Stimulated activated CD8-positive, alpha-beta memory T cell treated with anti-CD3 and anti-CD28 coated beads, Interleukin-4, amount 100 ng/mL, for 1 hour (primary cell): ENCODE data around the gene EIF4B.
A peak's percentile ranks its signal among the peaks of the same experiment; 100 is the strongest.
"Not testable (repeated sequence)": the region's sequence is repeated elsewhere in the genome, so short reads cannot be mapped to it uniquely, and the experiment has no call there.

Experiments used
- DNase-seq, 2 donors: peaks; one replicate each; pipeline ENCODE4 v3.0.0-alpha.2; 2020; ENCODE audit warnings: low read depth in 2 of 2, low spot score in 1 of 2

Gene EIF4B

DNA sequence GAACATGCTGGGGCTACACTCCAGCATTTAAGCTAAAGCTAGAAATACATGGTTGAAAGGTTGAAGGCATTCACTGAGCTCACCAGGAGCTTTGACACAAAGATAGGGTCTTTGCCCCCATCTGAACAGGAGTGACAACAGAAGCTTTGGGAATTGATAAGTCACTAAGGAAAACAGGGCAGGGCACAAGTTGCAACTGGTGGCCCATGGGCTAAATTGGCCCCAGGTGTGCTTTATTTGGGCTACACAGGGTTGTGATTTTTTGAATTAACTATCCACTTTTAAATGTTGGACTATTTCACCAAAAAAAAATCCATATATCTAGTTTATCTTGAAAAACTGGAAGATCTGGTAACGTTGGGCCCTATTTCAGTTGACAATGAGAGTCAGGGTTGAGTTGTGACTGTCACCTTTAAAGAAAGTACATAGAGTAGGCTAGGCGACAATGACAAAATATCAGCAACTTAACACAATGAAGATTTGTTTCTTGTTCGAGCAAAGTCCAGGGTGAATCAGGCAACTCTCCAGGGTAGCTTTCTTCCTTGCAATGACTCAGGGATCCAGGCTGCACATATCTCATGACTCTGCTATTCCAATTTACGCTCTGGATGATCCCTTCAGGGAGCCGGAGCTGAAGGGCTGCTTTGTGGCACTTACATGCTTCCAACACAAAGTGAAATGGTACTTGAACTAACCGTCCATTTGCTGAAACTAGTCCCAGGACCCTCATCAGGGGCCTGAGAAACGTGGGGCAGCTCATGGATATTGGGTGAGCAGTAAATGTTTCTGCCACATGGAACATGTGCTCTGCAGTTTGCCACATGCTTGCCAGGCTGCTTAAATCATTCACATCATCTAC is 13.3 kb upstream of the EIF4B start:
- DNase-seq = no peak

DNA sequence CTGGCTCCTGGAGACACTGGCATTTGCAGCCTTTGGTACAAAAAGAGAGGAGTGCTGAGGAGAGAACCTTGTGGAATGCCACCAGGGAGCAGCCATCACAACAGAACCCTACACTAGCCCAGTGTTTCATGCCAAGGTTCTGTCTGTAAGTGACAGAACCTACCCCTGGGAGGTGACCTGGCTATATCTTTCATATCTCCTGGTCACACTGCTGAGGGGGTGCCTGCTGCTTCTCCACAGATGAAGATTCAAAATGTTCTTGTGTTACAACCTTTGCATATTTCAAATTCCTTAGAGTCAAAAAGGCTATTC is 12.7 kb upstream of the EIF4B start:
- no peak for DNase-seq

DNA sequence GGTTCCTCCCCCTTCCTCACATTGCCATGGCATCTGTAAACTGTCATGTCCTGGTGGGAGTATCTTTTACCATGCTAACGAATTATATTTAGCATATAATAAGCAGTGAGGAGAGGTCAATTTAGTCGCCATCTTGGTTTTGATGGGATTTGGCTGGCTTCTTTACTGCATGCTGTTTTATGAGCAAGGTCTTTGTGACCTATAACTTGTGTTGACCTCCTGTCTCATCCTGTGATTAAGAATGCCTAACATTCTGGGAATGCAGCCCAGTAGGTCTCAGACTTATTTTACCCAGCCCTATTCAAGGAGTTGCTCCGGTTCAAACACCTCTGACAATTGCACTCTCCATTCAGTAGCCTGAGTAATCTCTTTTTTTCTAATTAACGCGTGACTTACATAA is 2.1 kb upstream of the EIF4B start:
- DNase-seq = no peak

DNA sequence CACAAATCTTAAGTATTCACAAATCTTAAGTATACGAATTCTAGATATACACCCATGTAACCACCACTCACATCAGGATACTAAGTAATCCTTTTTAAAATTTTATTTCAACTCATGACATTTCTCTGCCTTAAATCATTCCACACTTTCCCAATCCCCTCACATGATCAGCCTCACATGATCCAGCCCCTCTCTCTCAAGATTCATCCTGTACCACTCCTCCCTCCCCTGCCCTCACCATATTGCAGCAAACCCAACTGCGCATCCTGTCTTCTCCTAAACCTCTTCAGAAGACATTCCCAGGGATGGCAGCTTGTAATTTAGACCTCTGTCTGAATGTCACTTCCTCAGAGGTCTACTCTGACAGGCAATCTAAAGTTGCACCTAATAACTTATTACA is 1.7 kb upstream of the EIF4B start:
- no peak for DNase-seq

DNA sequence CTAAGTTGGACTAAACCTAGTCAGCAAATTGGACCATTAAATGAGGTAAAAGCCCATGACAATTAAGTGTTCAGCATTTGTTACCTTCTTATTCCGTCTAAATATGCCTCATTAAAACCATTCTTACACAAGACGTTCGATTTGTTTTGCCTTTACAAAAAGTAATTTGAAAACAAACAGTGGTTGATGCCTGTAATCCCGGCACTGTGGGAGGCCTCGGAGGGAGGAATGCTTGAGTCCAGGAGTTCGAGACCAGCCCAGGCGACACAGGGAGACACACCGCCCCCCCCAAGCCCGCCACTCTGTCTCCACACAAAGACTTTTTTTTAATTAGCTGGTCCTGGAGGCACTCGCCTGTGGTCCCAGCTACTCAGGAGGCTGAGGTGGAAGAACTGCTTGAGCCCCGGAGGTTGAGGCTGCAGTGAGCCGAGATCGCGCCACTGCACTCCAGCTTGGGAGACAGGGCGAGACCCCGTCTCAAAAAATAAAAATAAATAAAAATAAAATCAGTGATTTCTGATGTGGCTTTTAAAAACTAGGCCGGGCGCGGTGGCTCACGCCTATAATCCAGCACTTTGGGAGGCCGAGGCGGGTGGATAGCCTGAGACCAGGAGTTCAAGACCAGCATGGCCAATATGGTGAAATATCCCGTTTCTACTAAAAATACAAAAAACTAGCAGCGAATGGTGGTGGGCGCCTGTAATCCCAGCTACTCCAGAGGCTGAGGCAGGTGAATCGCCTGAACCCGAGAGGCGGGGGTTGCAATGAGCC is 856 bp upstream of the EIF4B start:
- DNase-seq = no peak

DNA sequence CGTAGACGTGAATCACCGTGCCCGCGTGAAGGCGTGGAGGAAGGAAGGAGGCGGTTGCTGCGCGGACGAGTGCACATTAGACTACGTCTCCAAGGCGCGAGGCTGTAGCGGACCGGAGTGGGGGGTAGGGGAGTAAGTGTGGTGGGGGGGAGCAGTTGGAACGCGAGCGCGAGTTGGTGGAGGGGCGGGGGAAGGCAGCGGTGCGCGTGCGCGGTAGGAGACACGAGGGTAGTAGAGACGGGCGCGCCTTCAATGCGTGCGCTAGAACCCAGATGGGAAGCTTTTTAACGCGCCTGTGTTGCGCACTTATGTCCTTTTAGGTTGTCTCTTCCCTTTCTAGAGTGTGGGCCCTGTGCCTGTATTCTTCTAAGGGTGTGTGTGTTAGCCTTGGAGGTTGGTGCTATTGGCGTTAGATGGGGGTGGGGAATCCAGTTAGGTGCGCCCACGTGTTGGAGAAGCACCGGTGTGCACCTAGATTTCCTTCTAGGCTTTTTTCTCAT is 604 bp downstream of the EIF4B start:
- peak; percentile 45 to 53 for DNase-seq

DNA sequence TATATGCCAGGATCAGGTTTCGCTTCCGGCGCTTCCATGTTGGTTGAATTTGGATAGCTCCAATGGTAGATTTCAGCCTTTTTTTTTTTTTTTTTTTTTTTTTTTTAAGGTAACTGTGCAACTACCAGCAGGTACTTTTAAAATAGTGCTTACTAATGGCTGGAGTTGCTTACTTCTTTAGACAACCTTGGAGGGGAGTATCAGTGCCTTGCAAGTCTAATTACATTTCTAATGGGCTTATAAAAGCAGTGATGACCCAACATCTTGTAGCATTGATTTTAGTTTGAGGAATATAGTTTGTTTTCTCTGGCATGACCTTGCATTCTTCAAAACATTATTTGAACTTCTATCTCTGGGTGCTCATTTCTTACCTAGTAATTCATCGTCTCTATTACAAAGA is 1.1 kb downstream of the EIF4B start:
- no peak for DNase-seq

DNA sequence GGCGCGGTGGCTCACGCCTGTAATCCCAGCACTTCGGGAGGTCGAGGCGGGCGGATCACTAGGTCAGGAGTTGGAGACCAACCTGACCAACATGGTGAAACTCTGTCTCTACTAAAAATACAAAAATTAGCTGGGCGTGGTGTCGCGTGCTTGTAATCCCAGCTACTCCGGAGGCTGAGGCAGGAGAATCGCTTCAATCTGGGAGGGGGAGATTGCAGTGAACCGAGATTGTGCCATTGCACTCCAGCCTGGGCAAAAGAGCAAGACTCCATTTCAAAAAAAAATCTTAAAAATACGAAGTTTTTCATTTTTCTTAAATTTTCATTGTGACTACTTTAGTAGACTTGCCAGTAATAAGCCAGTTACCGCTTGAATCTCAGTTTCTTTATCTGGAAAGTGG is 2.5 kb downstream of the EIF4B start:
- not testable (repeated sequence) for DNase-seq

DNA sequence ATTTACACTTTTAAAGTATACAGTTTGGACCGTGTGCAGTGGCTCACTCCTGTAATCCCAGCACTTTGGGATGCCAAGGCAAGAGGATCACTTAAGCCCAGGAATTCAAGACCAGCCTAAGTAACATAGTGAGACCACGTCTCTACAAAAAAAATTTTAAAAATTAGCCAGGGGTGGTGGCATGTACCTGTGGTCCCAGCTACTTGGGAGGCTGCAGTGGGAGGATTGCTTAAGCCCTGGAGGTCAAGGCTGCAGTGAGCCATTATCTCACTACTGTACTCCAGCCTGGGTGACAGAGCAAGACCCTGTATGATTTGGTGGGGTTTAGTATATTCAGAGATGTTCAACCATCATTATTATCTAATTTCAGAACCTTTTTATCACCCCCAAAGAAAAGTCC is 4.7 kb downstream of the EIF4B start:
- no peak for DNase-seq

DNA sequence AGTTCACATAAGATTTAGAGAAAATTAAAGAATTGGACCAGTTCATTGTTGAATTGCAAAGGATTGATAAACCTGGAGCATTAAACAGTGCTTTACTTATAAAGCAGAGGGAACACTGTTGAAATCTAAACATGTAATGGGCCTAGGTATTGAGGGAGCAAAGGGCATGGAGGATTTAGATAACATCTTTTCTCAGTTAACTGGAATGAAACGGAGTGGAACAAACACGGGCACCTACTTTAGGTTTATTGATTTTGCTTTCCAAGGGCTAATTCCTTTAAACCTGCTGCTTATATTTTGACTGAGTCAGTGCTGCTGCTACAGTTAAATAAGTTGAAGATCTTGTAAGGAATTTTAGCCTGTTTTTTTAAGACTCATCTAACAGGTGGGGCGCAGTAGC is 5.6 kb downstream of the EIF4B start:
- no peak for DNase-seq

DNA sequence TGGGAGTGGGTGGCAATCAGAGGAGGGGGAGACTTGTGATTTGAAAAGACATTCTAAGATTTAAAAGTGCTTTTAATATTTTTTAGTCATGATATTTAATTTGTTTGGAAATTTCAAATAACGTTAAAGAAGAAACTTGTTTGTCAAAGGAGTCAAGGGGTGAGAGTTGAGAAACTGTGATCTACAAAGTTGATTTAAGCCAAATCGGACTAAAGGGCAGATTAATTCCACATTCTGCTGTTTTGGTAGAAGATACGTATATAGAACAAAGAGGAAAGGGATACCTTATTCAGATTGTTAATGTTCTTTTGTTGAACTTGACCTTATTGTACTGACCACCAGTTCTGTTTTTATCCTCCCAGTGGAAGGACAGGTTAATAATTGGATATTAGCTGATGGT is 6.7 kb downstream of the EIF4B start:
- no peak for DNase-seq

DNA sequence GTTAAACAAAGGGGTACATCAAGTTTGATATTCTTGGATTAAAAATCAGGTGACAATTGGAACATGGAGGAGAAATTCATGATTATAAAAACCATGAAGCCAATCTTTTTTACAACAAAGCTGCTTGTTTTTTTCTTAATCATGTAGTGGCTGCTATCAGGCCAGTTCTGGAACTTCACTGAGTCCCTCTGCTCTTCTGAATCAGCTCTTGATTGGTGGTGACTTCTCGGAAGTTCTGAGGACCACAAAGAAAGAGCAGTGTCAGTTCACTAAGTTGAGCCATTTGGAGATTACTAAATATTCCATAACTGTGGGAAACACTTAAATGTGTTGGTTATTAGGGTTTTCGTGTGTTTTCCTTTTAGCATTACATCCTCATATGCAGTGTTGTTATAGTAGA is 8.5 kb downstream of the EIF4B start:
- DNase-seq = no peak

DNA sequence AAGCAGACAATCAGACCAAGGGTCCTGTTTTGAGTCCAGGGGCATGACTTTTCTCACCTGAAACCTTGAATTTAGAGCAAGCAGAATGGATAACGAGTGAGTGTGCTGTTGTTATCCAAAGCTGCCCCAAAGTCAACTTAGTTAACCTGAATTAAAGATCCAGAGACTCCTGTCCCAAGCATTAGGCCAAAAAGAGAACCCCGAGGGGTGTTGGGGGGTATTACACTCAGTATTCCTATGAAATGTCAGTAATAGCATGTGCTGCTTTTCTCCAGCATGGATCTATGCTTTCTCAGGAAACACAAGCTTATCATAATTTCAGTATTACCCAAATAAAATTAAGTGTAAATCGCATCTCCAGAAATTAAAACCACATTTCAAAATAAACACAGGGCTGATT is 19.0 kb downstream of the EIF4B start:
- DNase-seq = no peak

DNA sequence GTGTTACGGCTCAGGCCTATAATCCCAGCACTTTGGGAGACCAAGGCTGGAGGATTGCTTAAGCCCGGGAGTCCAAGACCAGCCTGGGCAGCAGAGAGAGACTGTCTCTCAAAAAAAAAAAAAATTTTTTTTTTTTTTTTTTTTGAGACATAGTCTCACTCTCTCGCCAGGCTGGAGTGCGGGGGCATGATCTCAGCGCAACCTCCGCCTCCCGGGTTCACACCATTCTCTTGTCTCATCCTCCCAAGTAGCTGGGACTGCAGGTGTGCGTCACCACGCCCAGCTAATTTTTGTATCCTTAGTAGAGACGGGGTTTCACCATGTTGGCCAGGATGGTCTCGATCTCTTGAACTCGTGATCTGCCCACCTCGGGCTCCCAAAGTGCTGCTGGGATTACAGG is 20.8 kb downstream of the EIF4B start:
- not testable (repeated sequence) for DNase-seq

DNA sequence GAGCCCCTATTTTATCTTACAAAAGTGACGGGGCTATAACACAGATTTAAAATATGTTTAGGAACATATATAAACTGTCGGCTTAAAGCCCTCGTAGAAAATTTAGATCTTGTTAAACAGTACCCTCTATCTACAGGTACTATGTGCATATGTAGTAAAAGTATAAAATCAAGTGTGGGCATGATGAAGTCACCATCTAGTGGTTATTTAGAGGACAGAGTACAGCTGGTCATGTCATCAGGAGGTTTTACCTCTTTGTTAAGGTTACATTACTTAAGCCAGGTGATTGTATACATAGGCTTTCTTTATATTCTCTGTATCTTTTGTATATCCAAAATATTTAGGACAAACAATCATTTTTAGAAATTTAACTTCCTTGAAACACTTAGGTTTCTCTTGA is 25.4 kb downstream of the EIF4B start:
- DNase-seq = no peak

DNA sequence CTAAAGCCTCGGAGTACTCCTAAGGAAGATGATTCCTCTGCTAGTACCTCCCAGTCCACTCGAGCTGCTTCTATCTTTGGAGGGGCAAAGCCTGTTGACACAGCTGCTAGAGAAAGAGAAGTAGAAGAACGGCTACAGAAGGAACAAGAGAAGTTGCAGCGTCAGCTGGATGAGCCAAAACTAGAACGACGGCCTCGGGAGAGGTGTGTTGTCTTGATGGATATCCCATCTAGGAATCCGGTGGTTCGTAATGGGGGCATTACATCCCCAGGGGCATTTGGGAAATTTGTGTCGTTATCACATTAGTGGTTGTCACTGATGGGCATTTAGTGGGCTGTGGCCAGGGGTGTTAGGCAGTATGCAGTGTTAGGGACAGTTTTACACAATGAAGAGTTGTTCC is 27.6 kb downstream of the EIF4B start:
- not testable (repeated sequence) for DNase-seq

DNA sequence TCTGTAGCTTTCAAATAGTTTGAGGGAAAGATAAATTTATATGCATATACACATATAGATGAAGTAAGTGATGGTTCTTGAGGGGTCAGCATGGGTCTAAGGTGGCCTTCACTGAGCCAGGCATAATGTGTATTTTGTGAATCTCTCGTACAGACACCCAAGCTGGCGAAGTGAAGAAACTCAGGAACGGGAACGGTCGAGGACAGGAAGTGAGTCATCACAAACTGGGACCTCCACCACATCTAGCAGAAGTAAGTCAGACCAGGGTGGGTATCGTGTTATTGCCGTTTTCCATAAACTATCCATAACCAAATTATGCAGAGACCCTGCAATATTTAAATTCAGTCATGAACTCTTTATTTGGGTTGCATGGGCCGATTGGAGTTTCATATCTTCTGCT is 28.2 kb downstream of the EIF4B start:
- DNase-seq = no peak

DNA sequence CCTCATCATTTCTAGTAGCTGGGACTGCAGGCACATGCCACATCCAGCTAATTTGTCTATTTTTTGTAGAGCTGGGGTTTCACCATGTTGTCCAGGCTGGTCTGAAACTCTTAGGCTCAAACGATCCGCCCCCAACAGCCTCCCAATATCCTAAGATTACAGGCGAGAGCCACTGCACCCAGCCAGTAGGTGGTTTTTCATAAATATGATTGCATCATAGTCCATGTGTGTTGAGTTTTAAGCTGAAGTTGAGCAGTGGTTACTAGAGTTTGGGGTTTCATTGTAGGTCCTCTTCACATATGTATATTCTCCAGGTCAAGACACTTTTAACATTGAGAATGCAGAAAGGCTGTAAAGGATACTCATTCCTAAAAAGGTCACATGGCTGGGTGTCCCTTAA is 30.5 kb downstream of the EIF4B start:
- no peak for DNase-seq

DNA sequence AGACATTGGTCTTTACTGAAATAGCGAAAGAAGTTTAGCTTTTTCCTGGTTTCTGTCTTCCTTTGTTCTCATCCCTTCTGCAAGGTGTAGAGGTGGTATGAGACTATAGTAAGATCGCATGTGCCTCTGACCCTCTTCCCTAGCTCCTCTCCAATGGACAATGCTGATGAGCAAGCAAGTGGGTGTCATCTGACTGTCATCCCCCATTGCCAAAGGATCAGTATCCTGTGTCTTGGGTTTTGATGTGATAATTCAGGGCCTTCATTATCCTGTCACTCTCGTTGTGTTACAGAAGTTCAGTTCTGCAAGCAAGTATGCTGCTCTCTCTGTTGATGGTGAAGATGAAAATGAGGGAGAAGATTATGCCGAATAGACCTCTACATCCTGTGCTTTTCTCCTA is 33.6 kb downstream of the EIF4B start:
- no peak for DNase-seq

DNA sequence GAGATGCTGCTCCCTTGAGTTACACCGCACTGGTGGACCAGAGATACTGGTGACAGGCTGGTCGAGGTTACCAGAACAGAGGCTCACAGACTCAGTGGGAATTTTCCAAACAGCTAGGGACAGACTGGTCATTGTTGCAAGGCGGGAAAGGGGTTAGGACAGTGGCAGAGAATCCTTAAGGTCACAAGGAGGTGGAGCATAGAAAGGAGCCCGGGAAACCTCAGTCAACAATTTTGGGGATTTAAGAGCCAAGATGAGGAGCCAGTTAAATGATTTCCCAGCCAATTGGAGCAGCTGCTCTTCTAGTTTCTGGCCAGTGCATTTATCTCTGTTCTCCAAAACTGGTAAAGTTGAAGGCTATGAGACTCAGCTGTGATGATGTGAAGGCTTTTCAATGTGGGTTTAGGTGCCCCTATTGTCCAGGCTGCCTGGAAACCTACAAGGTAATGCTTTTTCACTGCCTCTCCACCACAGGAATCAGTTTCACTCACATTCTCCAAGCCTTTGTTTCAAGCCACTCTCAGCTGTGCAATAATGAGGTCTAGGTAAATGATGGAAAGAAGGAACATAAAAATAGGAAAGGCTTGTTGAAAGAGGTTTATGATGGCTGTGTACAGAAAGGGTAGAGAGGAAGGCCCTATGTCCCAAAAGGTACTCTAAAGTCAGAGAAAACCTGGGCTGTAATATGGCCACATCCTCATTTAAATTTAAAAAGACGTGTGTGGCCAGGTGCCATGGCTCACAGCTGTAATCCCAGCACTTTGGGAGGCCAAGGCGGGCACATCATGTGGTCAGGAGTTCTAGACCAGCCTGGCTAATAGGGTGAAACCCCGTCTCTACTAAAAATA is 36.6 kb downstream of the EIF4B start:
- DNase-seq = no peak

DNA sequence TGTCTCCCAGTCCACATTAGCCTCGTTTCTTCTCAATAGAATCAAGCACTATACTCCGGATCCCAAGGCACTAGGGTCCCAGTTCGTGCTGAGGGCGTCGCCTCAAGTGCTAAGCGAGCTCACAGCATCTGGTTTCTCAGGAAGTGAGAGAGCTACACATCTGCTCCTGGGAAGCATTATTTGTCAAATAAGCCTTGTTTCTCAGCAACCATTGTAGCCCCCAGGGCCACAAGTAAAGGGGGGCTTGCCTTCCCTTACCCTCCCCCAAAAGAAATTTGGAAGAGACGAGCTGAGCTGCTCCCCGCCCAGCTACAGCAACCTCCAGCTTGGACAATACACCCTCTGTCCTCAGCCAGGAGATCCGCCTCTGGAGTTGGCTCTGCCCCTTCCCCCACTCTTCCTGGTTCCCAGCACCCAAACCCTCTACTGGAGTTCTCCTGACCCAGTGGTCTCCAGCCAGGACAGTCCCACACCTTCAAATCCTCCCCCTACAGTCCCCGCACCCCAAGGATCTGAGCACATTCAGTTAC is 37.9 kb downstream of the EIF4B start:
- no peak for DNase-seq
